ENCODE data around the gene DISC1.
"Not testable (repeated sequence)": the region's sequence is repeated elsewhere in the genome, so short reads cannot be mapped to it uniquely, and the experiment has no call there.

The DISC1 gene

GRCh38 chr1:231943084-231943483 is 316.5 kb downstream of the DISC1 start:
- in situ Hi-C loops (cut with MboI; ENCODE audit: low sequenced_read_pairs): no loop called here

GRCh38 chr1:231948102-231948501 is 321.5 kb downstream of the DISC1 start:
- in situ Hi-C loops (cut with MboI; ENCODE audit: low sequenced_read_pairs): not testable (repeated sequence)

- in situ Hi-C loops (cut with MboI; ENCODE audit: low sequenced_read_pairs): no loop called here
Observed at GRCh38 chr1:231949277-231950091, 322.9 kb downstream of the DISC1 start.

GRCh38 chr1:231950331-231951128 is 323.9 kb downstream of the DISC1 start:
- in situ Hi-C loops (cut with MboI; ENCODE audit: low sequenced_read_pairs): no loop called here

- in situ Hi-C loops (cut with MboI; ENCODE audit: low sequenced_read_pairs): no loop called here
Observed at GRCh38 chr1:231951374-231951773, 324.8 kb downstream of the DISC1 start.

- in situ Hi-C loops (cut with MboI; ENCODE audit: low sequenced_read_pairs): no loop called here
Observed at GRCh38 chr1:231952154-231952553, 325.6 kb downstream of the DISC1 start.

- in situ Hi-C loops (cut with MboI; ENCODE audit: low sequenced_read_pairs): no loop called here
Observed at GRCh38 chr1:231953660-231954059, 327.1 kb downstream of the DISC1 start.

- in situ Hi-C loops (cut with MboI; ENCODE audit: low sequenced_read_pairs): no loop called here
Observed at GRCh38 chr1:231954751-231955150, 328.2 kb downstream of the DISC1 start.

GRCh38 chr1:231957359-231957758 is 330.8 kb downstream of the DISC1 start:
- in situ Hi-C loops (cut with MboI; ENCODE audit: low sequenced_read_pairs): no loop called here

GRCh38 chr1:231958448-231958847 is 331.9 kb downstream of the DISC1 start:
- in situ Hi-C loops (cut with MboI; ENCODE audit: low sequenced_read_pairs): no loop called here

GRCh38 chr1:231959225-231959884 is 332.8 kb downstream of the DISC1 start:
- in situ Hi-C loops (cut with MboI; ENCODE audit: low sequenced_read_pairs): no loop called here

- in situ Hi-C loops (cut with MboI; ENCODE audit: low sequenced_read_pairs): not testable (repeated sequence)
Observed at GRCh38 chr1:231961801-231962200, 335.2 kb downstream of the DISC1 start.

- in situ Hi-C loops (cut with MboI; ENCODE audit: low sequenced_read_pairs): no loop called here
Observed at GRCh38 chr1:231962636-231963035, 336.0 kb downstream of the DISC1 start.

- in situ Hi-C loops (cut with MboI; ENCODE audit: low sequenced_read_pairs): no loop called here
Observed at GRCh38 chr1:231964241-231964640, 337.7 kb downstream of the DISC1 start.

GRCh38 chr1:231964961-231965360 is 338.4 kb downstream of the DISC1 start:
- in situ Hi-C loops (cut with MboI; ENCODE audit: low sequenced_read_pairs): no loop called here

- in situ Hi-C loops (cut with MboI; ENCODE audit: low sequenced_read_pairs): no loop called here
Observed at GRCh38 chr1:231965615-231966014, 339.0 kb downstream of the DISC1 start.

- in situ Hi-C loops (cut with MboI; ENCODE audit: low sequenced_read_pairs): no loop called here
Observed at GRCh38 chr1:231966983-231967382, 340.4 kb downstream of the DISC1 start.

GRCh38 chr1:231969076-231969475 is 342.5 kb downstream of the DISC1 start:
- in situ Hi-C loops (cut with MboI; ENCODE audit: low sequenced_read_pairs): no loop called here

GRCh38 chr1:231969761-231970160 is 343.2 kb downstream of the DISC1 start:
- in situ Hi-C loops (cut with MboI; ENCODE audit: low sequenced_read_pairs): not testable (repeated sequence)

GRCh38 chr1:231970684-231971083 is 344.1 kb downstream of the DISC1 start:
- in situ Hi-C loops (cut with MboI; ENCODE audit: low sequenced_read_pairs): no loop called here

GRCh38 chr1:231971397-231972110 is 345.0 kb downstream of the DISC1 start:
- in situ Hi-C loops (cut with MboI; ENCODE audit: low sequenced_read_pairs): no loop called here
